ENCODE results near the gene DIAPH1.

DIAPH1 gene

DNA sequence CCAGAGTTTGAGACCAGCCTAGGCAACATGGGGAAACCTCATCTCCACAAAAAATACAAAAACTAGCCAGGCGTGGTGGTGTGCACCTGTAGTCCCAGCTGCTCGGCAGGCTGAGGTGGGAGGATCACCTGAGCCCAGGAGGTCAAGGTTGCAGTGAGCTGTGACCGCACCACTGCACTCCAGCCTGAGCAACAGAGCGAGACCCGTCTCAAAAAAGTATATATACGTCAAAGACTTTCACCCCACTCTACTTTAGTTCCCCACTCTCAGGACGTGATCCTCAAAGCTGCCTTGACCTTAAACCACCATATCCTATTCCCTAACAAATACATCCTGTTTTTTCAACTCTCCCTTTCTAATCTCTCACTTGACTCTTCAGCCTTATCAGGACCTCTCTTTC lies 88.9 kb downstream of the DIAPH1 start:
- DNase-seq (ENCODE audit: low read depth) = no peak
- TF ChIP-seq, protein P1, sequence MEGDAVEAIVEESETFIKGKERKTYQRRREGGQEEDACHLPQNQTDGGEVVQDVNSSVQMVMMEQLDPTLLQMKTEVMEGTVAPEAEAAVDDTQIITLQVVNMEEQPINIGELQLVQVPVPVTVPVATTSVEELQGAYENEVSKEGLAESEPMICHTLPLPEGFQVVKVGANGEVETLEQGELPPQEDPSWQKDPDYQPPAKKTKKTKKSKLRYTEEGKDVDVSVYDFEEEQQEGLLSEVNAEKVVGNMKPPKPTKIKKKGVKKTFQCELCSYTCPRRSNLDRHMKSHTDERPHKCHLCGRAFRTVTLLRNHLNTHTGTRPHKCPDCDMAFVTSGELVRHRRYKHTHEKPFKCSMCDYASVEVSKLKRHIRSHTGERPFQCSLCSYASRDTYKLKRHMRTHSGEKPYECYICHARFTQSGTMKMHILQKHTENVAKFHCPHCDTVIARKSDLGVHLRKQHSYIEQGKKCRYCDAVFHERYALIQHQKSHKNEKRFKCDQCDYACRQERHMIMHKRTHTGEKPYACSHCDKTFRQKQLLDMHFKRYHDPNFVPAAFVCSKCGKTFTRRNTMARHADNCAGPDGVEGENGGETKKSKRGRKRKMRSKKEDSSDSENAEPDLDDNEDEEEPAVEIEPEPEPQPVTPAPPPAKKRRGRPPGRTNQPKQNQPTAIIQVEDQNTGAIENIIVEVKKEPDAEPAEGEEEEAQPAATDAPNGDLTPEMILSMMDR (IDR thresholded peaks at IDR 0.05; ENCODE audit: low read length, missing control alignments) = no peak
- H3K4me3 ChIP-seq (replicated peaks; ENCODE audit: low read depth, low read length) = no peak overlapping the region

DNA sequence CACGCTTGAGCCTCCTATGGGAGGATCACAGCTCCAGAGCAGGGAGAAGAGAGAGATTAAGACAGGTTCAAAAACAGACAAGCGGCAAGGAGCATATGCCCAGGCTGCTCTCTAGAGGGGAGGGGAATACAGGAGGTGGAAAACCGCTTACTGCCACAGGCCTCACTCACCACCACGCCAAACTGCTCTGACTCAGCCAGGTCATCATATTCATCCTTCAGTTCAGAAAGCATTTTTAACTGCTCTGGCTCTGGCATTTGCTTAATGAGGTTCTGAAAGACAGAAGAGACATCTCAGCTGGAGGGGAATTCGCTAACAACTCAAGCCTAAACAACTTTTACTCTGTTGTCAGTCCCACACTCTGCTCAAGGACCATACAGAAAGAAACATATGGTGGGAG lies 89.8 kb downstream of the DIAPH1 start:
- DNase-seq (ENCODE audit: low read depth) = peak; percentile 67
- TF ChIP-seq, protein P1 (IDR thresholded peaks at IDR 0.05; ENCODE audit: low read length, missing control alignments) = no peak
- no peak overlapping the region for H3K4me3 ChIP-seq (replicated peaks; ENCODE audit: low read depth, low read length)

DNA sequence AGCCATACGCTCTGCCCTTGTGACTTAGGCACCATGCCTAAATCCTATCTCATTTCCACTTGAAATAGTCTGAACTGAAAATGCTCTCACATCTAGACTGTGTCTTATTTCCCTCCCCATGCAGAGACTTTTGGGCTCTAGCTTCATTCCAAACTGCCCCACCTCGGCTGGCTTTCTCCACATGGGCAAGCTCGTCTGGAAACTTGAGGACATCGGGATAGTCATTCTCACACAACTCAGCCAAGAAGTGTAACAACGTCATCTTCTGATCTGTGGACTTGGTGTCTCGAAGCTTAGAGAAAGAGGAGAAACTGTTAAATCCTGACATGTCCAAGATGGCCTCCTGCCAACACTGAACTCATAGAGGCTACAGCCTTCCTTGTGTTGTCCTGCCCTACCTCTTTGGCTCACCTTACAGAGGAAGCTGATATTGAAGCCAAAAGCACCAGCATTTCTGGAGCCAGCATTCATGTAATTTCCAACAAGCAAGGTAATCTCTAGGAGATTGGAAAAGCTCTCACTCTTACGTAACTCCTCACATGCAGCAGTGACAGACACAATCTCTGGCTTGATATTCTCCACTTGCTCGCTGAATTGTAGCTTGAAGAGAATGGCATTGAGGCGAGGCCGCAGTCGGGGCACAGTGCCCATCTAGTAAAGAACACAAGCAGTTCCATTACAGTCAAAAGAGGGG lies 90.4 kb downstream of the DIAPH1 start:
- peak; percentile 61 for DNase-seq (ENCODE audit: low read depth)
- H3K4me3 ChIP-seq (replicated peaks; ENCODE audit: low read depth, low read length) = no peak overlapping the region
- TF ChIP-seq, protein P1 (IDR thresholded peaks at IDR 0.05; ENCODE audit: low read length, missing control alignments) = no peak

DNA sequence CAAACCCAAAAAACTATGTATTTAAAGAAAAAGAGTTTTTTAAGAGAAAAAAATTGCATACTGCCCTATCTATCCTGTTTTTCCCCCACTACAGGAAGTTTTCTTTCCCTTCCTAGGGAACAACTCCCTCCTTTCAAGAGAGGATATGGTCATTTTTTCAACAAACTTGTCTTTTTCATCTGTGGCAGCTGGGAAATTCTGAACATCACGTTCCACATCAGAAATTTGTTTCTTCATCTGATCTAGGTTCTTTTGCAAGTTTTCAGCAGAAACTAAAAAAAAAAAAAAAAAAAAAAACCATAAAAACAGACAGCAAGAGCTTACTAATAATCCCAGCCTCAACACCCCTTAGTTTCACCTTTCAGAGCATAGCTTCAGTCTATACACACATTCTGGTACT lies 91.4 kb downstream of the DIAPH1 start:
- H3K4me3 ChIP-seq (replicated peaks; ENCODE audit: low read depth, low read length) = no peak overlapping the region
- TF ChIP-seq, protein P1 (IDR thresholded peaks at IDR 0.05; ENCODE audit: low read length, missing control alignments) = no peak
- DNase-seq (ENCODE audit: low read depth) = no peak

DNA sequence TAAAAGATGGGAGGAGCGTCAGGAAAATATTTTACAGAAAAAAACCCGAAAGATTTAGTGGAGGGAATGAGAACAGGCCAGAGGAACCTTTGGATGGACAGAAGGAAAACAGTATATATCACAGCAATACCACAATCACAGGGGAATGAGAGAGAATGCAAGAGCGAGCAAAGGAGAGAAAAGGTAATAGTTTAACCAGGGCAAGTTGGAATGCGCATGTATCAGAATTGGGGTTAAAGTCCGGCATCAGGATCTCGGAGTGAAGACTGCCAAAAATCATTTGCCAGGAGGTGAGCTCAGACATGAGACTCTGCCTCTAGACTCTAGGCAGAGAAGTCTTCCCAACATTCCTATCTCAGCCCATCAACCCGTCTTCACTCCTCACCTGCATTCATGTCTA lies 93.1 kb downstream of the DIAPH1 start:
- H3K4me3 ChIP-seq (replicated peaks; ENCODE audit: low read depth, low read length) = no peak overlapping the region
- DNase-seq (ENCODE audit: low read depth) = no peak
- TF ChIP-seq, protein P1 (IDR thresholded peaks at IDR 0.05; ENCODE audit: low read length, missing control alignments) = no peak

DNA sequence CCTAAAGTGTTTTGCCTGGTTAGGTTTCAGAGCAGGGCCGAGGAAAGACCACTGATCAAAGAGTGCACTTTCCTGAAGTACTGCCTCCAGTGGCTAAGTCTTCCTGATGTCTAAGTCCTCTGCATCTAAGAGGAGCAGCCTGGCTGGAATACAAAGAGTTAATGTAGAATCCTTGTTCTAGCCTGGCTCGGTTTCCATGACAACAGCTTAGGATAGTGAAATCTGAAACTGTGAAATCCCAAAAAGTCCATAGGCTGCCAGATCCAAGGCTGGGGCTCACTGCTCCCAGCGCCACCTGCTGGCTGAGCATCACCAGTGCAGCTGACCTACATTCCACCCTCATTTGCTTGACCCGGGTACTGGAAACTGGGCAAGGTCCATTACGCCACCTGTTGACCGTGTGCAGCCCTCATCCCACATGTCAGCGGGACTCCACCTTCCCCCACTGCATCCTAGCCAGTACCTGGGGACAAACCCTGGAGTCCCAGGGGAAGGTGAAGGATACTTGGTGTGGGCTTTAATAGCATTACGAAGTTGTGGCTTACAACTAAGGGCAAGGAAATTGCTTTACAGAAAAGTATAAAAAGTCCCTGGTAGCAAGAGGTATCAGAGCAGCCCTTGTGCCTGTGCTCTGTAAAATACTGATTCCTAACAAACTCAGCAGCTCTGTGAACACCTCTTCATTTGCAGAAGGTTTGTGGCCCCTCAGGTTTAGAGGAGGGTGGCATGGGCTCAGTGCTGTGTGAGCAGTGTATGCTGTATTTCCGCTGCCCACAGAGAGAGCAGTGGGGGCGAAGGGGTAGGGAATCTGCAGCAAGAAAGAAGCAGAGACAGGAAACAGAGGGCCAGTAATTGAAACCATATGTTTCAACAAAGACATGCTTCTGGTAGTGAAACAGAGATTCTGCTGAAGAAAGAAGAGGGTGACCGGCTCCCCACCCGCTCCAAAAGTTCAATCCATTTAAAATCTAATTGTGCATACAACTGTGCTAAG lies 93.9 kb downstream of the DIAPH1 start:
- DNase-seq (ENCODE audit: low read depth) = peak; percentile 98
- TF ChIP-seq, protein P1 (IDR thresholded peaks at IDR 0.05; ENCODE audit: low read length, missing control alignments) = no peak
- H3K4me3 ChIP-seq (replicated peaks; ENCODE audit: low read depth, low read length) = no peak overlapping the region

All from fibroblast of pulmonary artery (primary cell).